DMS79 treated with DMSO at 0.1 percent for 48 hours (cell line): ENCODE results near the gene BBOX1.
"Not testable (repeated sequence)": the region's sequence is repeated elsewhere in the genome, so short reads cannot be mapped to it uniquely, and the experiment has no call there.

Experiments used
- DNase-seq: peaks from one replicate; lab custom pipeline; 2025; lab: John Stamatoyannopoulos, UW

Gene BBOX1, protein sequence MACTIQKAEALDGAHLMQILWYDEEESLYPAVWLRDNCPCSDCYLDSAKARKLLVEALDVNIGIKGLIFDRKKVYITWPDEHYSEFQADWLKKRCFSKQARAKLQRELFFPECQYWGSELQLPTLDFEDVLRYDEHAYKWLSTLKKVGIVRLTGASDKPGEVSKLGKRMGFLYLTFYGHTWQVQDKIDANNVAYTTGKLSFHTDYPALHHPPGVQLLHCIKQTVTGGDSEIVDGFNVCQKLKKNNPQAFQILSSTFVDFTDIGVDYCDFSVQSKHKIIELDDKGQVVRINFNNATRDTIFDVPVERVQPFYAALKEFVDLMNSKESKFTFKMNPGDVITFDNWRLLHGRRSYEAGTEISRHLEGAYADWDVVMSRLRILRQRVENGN

GRCh38 chr11:27040302-27041115 is at the start of gene BBOX1:
Gene BBOX1, plus strand, starts transcription at chr11:27040815. Its CDS starts 14,616 bp downstream, at chr11:27055431.
- DNase-seq: no peak

- no peak for DNase-seq
Measured at GRCh38 chr11:26992031-26992541, 48.5 kb upstream of the BBOX1 start.

DNA sequence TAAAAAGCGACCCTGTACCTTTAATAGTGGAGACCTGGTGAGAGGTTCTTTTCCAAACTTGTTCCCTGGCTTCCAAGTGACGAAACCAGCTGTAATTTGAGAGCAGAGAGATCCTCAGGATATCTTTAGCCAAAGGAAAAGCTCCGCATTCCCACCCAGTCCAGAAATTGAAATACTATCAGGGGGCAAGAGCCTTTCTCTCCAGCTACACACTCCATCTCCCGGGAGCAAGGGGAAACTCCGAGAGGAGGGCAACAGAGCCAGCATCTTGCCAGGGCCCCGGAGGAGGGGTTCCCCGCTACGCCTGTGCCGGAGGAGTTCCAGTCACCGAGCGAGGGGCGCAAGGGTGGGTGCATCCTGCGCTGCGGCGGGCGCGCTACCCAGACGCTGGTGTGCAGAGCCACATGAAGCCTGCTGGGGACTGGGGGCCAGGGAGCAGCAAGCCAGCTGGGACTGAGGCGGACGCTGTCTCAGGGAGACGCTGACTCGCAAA is 46.6 kb upstream of the BBOX1 start, which contains the start of gene FIBIN:
Gene FIBIN (plus strand): TSS at position 148 of the 493 bp plus-strand sequence. CDS start 415 bp downstream, outside the sequence.
- no peak for DNase-seq

- no peak for DNase-seq
Measured at GRCh38 chr11:26994631-26995095, 46.0 kb upstream of the BBOX1 start.

DNA sequence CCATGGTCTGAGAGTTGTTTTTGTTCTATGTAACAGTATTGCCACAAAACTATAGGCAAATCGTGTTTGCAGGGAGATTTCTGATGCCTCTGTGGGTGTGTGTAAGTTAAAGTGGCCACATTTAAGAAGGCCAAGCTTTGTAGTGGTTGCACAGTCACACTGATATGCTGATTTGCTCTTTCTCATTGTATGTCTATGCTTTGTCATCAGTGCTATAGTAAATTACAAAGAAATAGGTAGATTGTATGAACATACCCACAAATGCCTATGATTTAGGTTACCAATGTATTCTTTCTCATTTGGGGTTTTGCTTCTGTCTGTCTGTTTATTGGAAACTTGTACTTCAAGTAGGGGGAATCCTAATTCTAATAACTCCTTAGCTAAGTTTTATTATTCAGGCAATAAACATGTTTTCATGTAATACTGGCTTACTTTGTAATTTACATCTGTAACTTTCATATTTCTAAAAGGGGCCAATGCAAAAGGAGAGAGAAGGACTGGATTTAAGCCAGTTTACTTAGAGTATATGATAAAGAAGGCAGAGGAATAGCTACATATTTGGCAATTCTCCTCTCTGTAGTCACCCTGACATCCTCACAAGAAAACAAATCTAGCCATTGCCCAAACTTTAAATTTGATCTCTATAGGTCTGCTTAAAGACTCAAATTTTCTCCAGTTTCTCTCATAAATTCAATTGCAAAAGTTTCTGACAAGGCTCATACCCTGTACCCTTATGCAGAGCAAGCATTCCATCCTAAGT is 44.7 kb upstream of the BBOX1 start:
- no peak for DNase-seq

- DNase-seq: no peak
Measured at GRCh38 chr11:26997378-26997777, 43.2 kb upstream of the BBOX1 start.

DNA sequence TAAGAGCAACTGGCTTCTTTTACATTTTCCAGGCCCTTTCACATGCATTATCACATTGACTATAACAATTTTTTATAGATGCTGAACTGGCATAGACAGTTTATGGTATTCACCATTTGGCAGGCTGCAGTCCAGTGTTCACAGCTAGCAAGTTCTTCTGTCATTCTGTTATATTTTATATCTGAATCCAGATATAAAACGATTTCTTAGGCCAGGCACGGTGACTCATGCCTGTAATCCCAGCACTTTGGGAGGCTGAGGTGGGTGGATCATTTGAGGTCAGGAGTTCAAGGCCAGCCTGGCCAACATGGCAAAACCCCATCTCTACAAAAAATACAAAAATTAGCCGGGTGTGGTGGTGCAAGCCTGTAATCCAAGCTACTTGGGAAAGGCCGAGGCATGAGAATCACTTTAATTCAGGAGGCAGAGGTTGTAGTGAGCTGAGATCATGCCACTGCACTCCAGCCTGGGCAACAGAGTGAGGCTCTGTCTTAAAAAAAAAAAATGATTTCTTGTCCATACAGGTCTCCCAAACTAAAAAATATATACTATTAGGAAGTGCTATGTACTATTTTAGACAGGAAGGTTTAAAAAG is 39.4 kb upstream of the BBOX1 start:
- not testable (repeated sequence) for DNase-seq

DNA sequence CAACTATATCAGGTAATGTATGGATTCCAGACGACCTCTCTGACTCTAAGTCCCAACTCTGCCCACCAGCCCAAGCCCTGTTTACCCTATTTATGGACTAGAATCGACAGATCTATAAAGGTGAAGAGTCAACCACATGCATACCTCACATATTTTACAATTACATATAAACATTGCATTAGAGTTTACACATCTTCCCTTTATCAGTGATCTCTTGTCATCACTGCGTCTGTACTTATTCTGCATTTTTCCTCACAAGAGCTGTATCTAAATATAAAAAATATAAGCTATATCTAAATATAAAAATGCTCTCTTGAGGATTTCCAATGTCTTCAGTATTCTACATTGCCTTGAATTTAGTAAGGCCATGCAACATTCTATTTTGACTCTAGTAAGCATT is 38.2 kb upstream of the BBOX1 start:
- DNase-seq: no peak

- DNase-seq: no peak
Measured at GRCh38 chr11:27002838-27003237, 37.8 kb upstream of the BBOX1 start.

DNA sequence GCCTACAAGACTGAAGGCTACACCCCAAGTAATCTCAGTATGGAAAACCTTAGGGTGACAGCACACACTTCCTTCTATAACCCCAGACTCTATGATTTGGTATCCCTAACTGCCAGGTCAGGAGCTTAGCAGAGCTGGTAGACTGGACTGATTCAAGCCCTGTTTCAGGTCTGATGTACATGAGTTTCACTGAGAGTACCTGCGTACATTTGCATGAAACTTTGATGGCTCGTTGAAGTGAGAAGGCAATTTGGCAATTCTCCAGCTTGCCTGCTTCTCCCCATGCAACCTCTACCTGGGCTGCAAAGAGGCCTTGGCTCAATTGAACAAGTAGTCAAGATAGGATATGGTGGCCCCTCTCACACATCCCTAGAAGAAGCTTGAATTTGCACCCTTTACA is 36.5 kb upstream of the BBOX1 start:
- no peak for DNase-seq

DNA sequence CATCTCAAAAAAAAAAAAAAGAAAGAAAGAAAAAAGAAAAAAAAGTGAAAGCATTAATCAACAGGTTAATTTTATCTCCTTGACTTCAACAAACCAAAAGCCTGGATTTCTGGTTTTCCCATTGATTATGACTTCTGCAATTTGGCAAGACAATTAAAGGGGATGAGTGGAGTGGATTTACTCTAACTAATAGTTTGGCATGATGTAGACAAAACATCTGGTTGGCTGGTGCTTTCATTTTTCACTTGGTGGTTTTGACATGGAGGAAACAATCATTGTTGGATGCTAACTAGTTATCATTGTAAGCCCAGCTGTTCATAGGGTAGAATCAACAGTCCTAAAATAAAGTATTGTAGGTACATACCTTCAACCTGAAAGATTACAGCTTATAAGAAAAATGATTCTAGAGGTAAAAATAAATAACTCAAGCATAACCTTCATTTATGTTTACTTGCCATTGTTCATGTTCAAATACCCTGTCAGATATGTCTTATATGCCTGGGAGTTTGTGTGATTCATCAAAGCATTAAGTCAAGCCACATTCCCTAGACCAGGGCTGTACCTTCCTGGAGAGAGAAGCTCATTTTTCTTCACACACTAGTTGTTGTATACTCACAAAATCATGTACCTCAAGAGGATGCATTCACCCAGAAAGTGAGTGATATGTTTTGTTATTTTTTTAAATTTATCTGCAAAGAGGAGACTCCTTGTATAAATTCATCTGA is 31.6 kb upstream of the BBOX1 start:
- DNase-seq: no peak

DNA sequence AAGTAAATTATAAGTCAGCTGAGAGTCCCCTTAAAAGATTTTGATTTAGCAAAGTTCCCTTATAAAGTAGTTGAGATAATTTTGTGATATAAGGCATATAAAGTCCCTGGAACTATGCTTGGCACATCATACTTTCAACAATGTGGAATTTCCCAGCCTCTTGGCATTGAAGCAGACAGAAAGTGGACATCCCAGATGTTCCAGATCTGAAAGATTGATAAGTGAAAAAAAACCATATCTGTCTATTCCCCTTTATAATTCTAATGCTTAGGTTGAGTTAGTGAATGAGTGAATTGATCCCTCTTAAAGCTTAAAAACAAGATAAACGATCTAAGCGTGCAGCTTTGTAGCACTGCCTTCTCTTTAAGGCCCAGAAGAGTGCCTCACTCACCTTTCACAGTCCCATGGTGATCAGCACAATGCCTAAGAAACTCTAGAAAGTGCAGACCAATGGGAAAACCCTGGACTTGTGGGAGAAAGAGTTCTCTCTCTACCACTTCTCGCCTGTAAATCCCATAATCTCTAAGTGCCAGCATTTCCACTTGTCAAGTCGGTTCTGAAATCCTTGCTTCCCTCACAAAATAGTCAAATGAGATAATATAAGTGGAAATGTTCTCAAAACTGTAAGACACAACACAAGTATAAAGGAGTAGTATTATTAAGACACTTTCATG is 28.9 kb upstream of the BBOX1 start:
- DNase-seq: no peak

DNA sequence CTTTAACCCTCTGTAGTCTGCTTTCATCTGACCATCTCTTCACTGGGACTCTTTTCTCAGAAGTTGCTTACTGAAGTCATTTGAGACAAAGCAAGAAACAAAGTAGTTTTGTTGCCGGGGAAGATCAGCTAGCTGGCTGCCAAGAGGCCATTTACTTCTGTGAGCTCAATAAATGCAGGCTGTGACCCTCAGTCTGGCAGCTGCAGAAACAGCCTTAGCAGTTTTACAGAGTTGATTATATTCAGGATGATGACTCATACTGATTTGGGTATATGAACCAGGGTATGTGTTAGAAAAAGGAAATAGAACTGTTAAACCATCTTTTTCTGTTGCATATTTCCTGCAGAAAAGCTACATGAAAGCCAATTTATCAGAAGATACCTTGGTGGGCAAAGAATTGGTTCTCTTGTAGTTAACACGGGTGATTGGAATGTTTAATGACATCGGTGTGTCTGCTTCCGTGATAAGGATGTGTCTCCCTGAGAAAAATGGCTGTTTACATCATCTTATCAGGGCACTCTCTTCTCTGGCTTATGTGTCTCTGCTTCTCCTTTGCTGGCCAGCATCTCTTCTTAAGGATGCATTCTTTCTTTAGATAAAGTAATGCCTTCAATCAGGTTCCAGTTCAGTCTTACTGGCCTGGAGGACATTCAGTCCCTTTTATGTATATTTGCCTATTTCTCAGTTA is 28.2 kb upstream of the BBOX1 start:
- DNase-seq: no peak

GRCh38 chr11:27013781-27014361 is 26.7 kb upstream of the BBOX1 start:
- DNase-seq: no peak

GRCh38 chr11:27018902-27019529 is 21.6 kb upstream of the BBOX1 start:
- DNase-seq: no peak

GRCh38 chr11:27020751-27021150 is 19.9 kb upstream of the BBOX1 start:
- DNase-seq: peak; percentile 5

GRCh38 chr11:27022659-27023251 is 17.9 kb upstream of the BBOX1 start:
- DNase-seq: no peak

DNA sequence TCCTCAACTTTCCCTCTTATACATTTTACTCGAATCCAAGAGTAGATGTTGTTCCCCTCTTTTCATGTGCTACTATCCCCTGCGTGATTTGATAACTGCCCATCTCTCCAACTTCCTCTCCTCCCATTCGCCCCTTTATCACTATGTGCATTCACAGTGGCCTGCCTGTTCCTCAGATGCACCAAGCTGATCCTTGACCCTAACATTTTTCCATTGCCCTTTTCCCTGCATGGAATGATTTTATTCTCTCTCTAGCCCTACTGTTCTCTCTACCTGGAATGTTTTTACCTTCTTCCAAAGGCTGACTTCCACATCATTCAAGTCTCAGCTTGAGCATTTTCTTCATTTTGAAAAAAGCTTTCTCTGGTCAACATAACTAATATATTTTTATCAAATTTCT is 15.8 kb upstream of the BBOX1 start:
- DNase-seq: no peak
